ENCODE results near the gene H6PD.

DNA sequence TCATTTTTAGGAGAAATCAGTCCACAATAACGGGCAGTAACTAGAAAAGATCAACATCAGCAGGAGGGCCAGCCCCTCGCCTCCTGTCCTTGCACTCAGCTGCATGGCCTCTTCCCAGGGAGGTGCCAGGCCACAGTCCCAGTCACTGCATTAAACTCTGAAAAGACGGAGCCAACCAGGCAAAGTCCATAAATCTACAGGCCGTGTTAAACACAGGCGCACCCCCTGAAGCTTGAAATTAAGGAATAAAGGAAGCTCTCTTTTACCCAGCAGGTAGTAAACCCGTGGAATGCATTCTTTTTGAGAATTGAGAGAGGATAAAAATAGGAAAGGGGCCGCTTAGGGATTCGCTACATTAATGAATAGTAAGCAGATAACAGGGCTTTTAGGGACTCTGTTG lies 18.4 kb downstream of the H6PD start:
- TF ChIP-seq, protein P1, sequence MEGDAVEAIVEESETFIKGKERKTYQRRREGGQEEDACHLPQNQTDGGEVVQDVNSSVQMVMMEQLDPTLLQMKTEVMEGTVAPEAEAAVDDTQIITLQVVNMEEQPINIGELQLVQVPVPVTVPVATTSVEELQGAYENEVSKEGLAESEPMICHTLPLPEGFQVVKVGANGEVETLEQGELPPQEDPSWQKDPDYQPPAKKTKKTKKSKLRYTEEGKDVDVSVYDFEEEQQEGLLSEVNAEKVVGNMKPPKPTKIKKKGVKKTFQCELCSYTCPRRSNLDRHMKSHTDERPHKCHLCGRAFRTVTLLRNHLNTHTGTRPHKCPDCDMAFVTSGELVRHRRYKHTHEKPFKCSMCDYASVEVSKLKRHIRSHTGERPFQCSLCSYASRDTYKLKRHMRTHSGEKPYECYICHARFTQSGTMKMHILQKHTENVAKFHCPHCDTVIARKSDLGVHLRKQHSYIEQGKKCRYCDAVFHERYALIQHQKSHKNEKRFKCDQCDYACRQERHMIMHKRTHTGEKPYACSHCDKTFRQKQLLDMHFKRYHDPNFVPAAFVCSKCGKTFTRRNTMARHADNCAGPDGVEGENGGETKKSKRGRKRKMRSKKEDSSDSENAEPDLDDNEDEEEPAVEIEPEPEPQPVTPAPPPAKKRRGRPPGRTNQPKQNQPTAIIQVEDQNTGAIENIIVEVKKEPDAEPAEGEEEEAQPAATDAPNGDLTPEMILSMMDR (IDR thresholded peaks at IDR 0.05; ENCODE audit: low read depth, low read length): no peak
- no peak for TF ChIP-seq EZH2phosphoT487 (IDR thresholded peaks at IDR 0.05; ENCODE audit: low read depth)
